ENCODE measurements around the gene AHNAK.

Gene AHNAK

DNA sequence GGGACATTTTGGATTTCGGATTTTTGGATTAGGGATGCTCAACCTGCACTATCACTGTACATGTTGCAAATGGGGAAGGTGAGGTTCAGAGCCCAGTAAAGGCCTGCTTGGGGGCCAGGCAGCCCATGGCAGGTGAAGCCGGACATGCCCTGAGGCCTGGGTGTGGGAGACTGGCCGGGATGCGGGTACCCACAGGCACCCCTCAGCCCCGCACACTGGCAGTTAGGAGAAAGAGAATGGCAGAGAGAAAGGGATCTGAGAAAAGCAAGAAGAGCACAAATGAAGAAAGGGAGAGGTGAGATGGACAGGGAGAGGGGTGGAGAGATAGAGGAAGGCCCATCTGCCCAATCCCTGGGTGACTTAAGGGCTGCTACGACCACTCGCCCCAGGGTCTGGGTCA lies 75.0 kb downstream of the AHNAK start:
- Histone ChIP-seq H3K27ac (no peak overlapping the region), H3K4me3 (no peak overlapping the region), H3K4me1 (peaks cover 0 to 3% (median 0%) of the 10 kb centered on the region in 4 donors), H3K27me3 (no peaks in the 10 kb centered on the region), H3K9me3 (no peaks in the 10 kb centered on the region), H3K36me3 (no peaks in the 10 kb centered on the region)
- intact Hi-C loops (cut with DNase I; ENCODE audit: low total_unique reads) = no loop called here
- TF ChIP-seq CTCF (IDR thresholded peaks at IDR 0.05) = no peak
- no peak for DNase-seq

DNA sequence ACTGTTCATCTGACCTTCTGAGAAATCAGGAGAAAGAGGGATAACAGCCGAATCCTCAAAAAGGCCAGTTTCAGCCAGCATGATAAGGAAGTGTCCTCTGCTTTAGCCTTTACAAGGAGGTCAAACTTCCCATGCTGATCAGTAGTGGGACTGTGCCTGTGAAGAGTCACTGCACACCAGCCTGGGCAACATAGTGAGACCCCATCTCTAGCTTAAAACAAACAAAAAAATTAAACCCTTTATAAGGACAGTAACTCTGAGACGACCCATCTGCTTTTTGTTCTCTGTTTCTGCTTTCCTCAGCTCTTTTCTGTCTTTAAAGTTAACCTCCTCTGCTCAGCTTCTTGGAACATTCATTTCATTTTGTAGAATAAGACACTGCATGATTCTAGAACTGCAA lies 78.0 kb downstream of the AHNAK start:
- intact Hi-C loops (cut with DNase I; ENCODE audit: low total_unique reads) = no loop called here
- Histone ChIP-seq H3K4me3 (no peak overlapping the region), H3K36me3 (no peaks in the 10 kb centered on the region), H3K27me3 (no peaks in the 10 kb centered on the region), H3K4me1 (peaks cover 0 to 3% (median 0%) of the 10 kb centered on the region in 4 donors), H3K9me3 (no peaks in the 10 kb centered on the region), H3K27ac (no peak overlapping the region)
- DNase-seq = no peak
- TF ChIP-seq CTCF (IDR thresholded peaks at IDR 0.05) = no peak

DNA sequence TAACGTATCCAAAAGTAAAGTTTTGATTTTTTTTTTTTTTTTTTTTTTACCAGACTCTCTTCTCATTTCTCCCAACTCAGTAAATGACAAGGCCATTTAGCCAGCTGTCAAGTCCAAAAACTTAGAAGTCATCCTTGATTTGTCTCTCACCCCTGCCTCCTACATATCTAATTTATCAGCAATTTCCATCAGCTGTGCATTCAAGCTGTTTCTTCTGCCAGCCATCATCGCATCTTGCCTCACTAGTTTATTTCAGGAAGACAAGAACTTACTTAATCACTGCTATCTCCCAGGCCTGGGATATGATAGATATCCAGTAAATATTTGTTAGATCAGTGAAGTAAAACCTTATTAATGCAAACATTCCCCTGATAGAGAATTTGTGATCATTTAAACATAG lies 80.2 kb downstream of the AHNAK start:
- Histone ChIP-seq H3K4me1 (peaks cover 0 to 11% (median 0%) of the 10 kb centered on the region in 4 donors), H3K4me3 (no peak overlapping the region), H3K27me3 (no peaks in the 10 kb centered on the region), H3K27ac (no peak overlapping the region), H3K36me3 (no peaks in the 10 kb centered on the region), H3K9me3 (no peaks in the 10 kb centered on the region)
- no peak for TF ChIP-seq CTCF (IDR thresholded peaks at IDR 0.05)
- intact Hi-C loops (cut with DNase I; ENCODE audit: low total_unique reads) = no loop called here
- no peak for DNase-seq

DNA sequence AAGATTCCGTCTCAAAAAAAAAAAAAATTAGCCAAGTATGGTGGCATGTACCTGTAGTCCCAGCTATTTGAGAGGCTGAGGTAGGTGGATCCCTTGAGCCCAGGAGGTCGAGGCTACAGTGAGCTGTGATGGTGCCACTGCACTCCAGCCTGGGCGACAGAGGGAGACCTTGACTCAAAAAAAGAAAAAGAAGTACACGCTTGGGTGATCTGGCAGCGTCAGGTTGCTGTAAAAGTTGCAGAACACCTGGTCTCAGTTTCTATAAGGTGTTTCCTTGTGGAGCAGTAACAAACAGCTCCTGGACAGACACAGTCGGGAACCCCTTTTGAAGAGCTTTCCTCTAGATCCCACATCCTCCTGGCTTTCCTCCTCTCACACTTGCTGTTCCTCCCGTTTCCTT lies 82.0 kb downstream of the AHNAK start:
- Histone ChIP-seq H3K27ac (no peak overlapping the region), H3K4me3 (no peak overlapping the region), H3K36me3 (no peaks in the 10 kb centered on the region), H3K27me3 (no peaks in the 10 kb centered on the region), H3K9me3 (no peaks in the 10 kb centered on the region), H3K4me1 (peaks cover 0 to 13% (median 0%) of the 10 kb centered on the region in 4 donors)
- DNase-seq = no peak
- TF ChIP-seq CTCF (IDR thresholded peaks at IDR 0.05) = no peak
- intact Hi-C loops (cut with DNase I; ENCODE audit: low total_unique reads) = no loop called here

DNA sequence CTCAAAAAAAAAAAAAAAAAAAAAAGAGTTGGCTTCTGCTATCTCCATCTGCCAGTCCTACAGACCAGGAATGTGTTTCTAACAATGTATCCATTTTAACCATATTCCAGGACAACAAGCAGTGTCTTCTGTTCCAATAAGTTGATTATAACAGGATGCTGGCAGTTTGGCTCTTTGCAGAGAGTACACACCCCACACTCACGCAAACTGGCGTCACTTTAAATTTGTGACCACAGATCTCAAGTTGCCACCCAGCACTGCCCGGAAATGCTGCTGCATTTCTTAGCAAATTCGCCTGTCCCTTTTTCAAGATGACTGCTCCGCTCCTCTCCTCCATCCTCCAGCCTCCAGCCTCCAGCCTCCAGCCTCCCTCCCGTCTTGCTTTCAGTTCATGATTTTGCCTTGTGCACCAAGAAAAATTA lies 83.5 kb downstream of the AHNAK start:
- no peak for TF ChIP-seq CTCF (IDR thresholded peaks at IDR 0.05)
- Histone ChIP-seq H3K4me1 (peaks cover 0 to 13% (median 0%) of the 10 kb centered on the region in 4 donors), H3K4me3 (no peak overlapping the region), H3K36me3 (no peaks in the 10 kb centered on the region), H3K9me3 (no peaks in the 10 kb centered on the region), H3K27ac (no peak overlapping the region), H3K27me3 (no peaks in the 10 kb centered on the region)
- intact Hi-C loops (cut with DNase I; ENCODE audit: low total_unique reads) = no loop called here
- DNase-seq = no peak

GRCh38 chr11:62462508-62462892 lies 84.1 kb downstream of the AHNAK start:
- intact Hi-C loops (cut with DNase I; ENCODE audit: low total_unique reads) = no loop called here
- no peak for DNase-seq
- Histone ChIP-seq H3K27me3 (no peaks in the 10 kb centered on the region), H3K4me1 (peaks cover 0 to 13% (median 0%) of the 10 kb centered on the region in 4 donors), H3K27ac (no peak overlapping the region), H3K9me3 (no peaks in the 10 kb centered on the region), H3K36me3 (no peaks in the 10 kb centered on the region), H3K4me3 (no peak overlapping the region)
- no peak for TF ChIP-seq CTCF (IDR thresholded peaks at IDR 0.05)
